GM18873 (cell line): ENCODE results near the gene SLAMF7.
A peak's percentile ranks its signal among the peaks of the same experiment; 100 is the strongest.

Experiments
- ATAC-seq: cut with Tn5 transposase; IDR thresholded peaks from one replicate; pipeline ENCODE4 v1.9.1; 2021; ENCODE audit warnings: mild to moderate bottlenecking, moderate library complexity, moderate number of reproducible peaks; ENCODE audit not compliant: unreplicated experiment, low FRiP score

SLAMF7 gene

DNA sequence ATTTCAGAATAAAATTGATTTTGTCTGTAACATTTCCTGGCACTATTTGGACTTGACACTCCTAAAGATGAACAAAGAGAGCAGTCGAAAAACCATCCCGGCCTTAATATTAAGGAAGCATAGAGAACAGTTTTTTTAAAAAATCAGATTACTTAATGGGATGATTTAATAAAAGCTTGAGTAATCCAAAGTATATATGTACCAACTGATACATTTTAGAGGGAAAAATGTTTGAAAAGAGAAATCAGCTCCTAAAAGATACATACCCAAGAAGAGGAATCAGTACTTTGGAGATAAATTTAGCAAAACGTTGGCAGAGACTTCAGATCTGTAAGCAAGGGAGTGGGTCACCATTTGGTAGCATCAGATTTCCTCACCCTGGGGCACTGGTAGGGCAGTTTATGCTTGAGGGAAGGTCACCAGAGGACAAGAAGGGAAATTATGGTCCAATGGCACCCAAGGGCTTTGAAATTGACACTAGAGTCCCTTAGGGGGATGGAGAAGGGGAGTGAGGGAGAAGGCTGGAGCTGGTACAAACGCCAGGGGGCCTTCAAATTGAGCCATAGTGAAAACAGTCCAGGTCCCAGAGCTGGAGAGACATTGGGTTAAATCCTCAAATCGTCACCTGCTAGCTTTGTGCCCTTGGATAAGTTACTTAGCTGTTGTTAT lies 5.9 kb downstream of the SLAMF7 start:
- no peak for ATAC-seq

DNA sequence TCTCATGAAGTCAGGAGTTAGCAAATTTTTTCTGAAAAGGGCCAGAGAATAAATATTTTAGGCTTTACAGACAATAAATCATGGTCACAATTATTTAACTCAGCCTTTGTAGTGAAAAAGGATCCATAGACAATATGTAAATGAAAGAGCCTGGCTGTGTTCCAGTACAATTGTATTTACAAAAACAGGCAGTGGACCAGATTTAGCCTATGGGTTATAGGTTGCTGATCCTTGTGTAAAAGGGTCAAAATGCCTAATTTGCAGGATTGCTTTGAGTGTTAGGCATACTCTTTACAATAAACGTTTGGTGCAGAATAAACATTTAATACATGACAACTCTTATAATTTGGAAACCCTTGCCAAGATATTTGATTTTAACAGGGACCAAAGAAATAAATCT lies 6.5 kb downstream of the SLAMF7 start:
- no peak for ATAC-seq

DNA sequence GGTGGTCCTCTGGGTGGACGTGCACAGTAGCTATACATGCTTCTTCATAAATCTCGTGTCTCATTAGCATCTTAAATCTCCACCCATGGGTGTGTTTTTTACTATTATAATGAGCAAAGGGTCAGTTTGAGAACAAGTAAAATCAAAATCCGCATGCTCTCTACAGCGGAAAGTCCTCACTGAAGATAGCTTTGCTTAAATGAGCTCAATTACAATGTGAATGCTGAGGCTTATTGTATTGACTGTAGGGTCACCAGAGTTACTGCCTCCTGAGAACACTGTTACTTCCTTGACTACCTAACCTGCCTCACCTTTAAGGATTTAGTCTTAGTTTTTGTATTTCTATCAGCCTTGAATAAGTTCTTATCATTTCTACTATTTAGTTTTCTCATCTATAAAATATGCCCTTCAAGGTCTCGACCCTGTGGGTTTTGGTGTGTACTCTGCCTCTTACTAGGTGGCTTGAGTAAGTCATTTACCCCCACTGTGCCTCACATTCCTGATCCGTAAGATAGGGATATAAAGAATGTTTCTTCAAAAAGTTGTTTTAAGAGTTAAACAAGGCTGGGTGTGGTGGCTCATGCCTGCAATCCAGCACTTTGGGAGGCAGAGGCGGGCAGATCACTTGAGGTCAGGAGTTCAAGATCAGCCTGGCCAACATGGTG lies 7.9 kb downstream of the SLAMF7 start:
- ATAC-seq, result no peak

DNA sequence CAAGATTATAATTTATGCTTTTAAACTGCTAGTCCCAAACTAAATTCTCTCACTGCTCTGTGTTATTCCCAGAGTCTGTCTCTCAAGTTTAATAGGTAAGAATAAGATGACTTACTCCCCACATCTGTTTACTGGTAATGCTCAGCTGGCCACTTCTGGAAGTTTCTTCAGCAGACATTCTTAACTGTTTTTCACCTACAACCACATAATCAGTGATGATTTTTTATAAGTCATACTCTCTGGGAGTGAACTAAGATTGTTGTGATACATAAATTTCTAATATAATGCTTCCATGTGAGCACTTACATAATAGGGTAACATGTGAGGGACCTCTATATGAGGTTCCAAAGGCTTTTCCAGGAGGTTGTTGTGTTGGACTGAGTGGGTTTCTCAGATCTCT lies 8.7 kb downstream of the SLAMF7 start:
- ATAC-seq, result no peak

DNA sequence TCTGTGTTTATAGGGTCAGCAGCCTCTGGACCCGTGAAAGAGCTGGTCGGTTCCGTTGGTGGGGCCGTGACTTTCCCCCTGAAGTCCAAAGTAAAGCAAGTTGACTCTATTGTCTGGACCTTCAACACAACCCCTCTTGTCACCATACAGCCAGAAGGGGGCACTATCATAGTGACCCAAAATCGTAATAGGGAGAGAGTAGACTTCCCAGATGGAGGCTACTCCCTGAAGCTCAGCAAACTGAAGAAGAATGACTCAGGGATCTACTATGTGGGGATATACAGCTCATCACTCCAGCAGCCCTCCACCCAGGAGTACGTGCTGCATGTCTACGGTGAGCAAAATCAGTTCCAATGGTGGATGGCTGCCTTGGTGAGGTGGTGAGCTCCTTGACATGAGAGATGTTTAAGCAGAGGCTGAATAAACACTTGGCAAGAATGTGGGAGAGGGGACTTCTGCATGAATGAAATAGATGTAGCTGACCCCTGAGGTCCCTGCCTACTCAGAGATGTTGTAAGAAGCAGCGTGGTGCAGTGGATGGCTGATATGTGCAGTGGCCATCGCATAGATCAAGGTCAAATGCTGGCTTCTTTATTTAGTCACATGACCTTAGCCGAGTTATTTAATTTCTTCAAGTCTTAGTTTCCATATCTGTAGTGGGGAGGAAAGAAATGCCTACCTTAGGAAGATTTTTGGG lies 9.3 kb downstream of the SLAMF7 start:
- no peak for ATAC-seq

DNA sequence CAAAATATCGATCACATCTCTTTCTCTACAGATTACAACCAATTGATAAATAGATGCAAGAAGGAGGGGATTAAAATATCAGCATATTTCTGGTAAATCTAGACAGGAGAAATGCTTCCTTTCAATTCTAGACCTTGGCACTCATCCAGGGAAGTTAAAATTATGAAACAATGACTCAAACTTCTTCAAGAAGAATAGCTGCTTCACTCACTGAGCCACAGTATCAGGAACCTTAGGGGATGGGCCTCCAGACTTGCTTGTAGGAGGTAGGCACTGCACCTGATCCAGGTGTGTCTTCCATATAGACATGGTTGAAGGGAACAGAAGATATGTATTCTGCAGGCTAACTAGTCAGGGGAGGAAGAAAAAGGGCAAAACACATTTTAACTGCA lies 9.8 kb downstream of the SLAMF7 start:
- ATAC-seq, result no peak

DNA sequence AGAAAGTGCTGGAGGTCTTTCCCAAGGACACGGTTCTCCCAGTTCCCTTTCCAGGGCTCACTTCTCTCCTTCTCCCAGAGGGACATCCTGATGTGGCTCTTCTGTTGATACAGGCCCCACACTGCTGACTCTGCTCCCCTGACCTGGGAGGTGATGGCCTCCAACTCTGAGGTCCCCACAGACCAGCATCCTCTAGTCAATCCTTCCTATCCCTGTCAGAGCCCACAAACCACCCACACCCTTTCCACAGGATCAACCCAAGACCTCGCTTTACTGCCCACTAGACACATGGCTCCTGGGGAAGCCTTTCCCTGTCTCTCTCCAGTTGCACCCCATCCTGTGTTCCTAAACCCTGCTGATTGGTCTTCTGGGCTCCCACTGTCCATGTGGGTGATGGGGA lies 11.6 kb downstream of the SLAMF7 start:
- ATAC-seq, result no peak

DNA sequence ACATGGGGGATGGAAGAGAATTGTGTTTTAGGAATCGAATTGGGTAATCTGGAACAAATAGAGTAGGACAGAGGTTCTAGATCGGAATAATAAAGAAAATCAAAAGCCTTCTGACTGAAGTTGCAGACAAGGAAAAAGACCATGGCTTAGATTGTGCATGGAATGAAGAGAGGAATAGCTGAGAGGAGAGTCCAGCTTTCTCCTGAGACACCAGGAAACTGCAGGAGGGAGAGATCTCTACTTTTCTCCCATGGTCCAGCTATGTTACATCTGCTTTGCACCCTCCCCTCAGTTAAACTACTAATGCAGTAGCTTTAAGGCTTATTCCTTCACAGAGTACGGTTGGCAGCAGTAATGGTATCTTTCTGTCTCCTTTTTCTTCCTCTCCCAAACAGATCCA lies 13.4 kb downstream of the SLAMF7 start:
- ATAC-seq, result no peak

DNA sequence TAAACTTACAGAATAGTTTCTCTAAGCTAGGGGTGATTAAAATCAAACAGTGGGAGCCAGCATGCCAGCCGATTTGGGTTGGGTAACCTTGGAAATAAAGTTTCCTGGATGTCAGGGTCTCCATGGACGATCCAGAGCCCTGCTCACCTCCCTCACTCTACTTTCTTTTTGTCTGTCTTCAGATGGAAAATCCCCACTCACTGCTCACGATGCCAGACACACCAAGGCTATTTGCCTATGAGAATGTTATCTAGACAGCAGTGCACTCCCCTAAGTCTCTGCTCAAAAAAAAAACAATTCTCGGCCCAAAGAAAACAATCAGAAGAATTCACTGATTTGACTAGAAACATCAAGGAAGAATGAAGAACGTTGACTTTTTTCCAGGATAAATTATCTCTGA lies 13.9 kb downstream of the SLAMF7 start:
- no peak for ATAC-seq

DNA sequence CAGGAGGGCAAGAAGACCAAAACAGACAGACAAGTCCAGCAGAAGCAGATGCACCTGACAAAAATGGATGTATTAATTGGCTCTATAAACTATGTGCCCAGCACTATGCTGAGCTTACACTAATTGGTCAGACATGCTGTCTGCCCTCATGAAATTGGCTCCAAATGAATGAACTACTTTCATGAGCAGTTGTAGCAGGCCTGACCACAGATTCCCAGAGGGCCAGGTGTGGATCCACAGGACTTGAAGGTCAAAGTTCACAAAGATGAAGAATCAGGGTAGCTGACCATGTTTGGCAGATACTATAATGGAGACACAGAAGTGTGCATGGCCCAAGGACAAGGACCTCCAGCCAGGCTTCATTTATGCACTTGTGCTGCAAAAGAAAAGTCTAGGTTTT lies 14.5 kb downstream of the SLAMF7 start:
- no peak for ATAC-seq

DNA sequence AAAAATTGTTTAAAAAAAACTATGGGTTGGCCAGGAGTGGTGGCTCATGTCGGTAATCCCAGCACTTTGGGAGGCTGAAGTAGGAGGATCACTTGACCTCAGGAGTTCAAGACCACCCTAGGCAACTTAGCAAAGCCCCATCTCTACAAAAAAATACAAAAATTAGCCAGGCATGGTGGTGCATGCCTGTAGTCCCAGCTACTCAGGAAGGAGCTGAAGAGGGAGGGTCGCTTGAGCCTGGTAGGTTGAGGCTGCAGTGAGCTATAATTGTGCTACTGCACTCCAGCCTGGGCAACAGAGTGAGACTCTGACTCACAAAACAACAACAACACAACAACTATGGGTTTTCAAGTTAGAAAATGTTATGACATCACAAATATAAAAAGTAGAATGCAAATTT lies 16.4 kb downstream of the SLAMF7 start:
- no peak for ATAC-seq

DNA sequence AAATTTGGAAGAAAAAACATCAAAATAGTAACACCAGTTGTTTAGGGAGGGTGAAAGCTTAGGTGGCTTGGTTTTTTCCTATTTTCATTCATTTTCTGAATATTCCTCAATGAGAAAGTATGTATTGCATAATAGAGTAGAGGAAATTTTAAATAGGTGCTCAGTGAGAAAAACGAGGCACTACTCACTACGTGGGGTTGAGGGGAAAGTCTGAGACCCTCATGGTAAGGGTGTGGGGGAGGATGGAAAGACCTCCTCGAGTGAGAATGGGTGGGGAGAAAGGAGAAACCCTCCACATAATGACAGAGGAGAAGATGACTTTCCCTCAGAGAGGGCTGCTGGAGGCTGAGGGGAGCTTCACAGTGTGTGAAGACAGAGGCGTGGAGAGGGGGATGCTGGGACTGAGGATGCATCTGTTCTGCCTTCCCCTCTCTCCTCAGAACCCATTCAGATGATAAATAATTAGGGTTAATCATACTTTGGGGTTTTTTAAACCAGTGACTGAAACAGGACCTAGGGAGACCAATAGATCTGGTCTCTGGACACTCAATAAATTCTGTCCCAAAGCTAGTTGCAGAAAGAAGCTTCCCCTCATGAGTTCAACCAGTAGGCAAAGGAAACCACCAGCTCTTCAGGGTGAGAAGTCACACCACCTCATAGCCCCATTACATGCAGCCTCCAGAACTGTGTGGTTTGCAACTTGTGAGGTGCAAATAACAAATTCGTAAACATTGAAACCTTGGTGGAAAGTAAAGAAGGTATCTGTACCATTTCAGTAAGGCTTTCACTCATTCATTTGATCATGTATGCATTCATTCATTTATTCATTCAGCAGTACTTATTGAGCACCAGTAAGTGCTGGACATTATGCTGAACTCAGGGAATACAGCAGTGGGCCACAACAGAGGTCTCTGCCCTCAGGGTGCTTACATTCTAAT lies 17.1 kb downstream of the SLAMF7 start:
- no peak for ATAC-seq

DNA sequence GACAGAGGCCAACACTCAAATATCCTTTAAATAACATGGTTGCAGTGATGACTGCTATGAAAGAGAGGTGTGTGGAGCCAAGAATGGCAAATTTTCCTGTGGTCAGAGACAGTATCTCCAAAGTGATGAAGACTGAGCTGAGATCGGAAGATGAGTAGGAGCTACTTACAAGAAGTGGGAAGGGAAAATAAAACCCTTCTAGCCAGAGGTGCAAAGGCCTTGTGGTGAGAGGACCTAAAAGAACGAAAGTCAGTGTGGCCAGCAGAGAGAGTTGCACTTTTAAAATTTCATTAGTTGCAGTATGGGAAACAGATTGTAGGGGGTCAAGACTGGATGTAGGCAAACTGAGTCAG lies 17.8 kb downstream of the SLAMF7 start:
- no peak for ATAC-seq

DNA sequence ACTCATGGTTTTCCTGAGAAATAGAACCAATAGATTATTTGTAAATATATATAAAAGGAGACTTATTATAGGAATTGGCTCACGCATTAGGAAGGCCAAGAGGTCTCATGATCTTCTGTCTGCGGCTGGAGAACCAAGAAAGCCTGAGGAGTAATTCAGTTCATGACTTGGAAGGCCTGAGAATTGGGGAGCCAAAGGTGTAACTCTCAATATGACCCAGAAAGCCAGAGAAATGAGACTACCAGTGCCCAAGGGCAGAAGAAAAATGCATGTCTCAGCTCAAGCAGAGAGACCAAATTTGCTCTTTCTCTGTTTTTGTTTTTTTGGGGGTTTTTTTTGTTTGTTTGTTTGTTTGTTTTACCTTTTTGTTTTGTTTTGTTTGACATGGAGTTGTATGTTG lies 19.5 kb downstream of the SLAMF7 start:
- ATAC-seq, result no peak

DNA sequence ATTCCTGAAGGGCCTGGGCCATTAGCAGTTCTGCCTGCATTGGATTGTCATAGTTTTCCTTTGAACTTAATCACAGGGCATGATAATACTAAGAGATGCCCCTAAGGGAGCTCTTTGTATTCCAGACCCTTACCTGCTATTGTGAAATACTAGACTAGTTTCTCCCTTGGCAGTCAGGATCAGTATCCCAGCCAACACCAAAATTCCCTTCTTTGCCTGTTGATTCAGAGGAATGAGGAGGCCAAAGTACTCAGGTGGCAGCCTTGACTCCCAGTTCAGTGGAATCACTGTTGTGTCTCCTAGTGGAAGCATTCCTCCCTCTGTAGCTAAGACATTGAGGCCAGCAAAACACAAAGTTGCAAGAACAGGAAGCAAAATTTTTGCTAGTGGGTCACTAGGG lies 20.7 kb downstream of the SLAMF7 start:
- ATAC-seq, result no peak

DNA sequence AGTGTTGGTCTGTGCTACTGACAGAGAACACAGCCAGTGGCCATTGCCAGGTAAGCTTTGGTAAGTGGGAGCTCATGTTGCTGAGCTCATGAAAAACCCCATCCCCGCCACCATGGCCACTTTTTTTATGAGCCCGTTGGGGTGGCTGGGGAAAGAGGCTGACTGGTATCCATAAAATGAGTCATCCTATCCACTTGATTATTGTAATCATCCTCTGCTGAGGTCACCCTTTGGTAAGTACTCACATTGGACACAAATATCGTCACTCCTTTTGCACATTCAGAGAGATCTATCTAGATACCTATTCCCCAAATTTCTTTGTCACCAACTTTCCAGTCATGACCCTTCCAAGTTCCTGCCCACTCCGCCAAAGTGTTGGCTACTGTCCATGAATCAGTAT lies 22.0 kb downstream of the SLAMF7 start:
- no peak for ATAC-seq

DNA sequence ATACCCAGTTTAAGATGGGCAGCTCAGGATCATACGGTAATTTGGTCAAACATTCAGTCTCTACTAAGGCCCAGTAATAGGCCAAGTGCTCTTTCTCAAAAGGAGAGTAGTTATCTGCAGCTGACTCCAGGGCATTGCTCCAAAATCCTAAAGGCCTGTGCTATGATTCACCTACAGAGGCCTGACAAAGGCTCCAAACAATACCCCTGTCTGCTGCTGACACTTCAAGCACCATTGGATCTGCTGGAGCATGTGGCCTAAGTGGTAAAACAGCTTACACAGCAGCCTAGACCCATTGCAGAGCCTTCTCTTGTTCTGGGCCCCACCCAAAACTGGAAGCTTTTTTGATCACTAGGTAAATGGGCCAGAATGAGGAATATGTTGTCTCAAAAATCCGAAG lies 22.8 kb downstream of the SLAMF7 start:
- ATAC-seq, result no peak

DNA sequence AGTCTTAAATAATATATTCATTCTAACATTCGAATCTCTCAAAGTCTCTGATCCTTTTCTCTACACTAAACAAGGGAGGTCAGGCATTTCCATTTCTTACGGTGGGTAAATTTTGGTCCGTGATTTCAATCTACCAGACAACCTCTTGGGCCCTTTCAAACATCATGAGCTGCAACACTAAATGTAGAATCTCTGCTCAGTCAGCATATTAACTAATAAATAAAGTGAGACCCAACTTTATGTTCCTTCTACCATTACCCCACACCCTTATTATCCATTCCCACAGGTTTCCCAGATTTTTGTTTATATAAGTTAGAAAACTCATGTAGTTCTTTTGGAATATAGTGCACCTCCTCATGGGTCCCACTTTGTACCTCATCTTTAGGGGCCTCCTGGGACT lies 24.9 kb downstream of the SLAMF7 start:
- no peak for ATAC-seq

DNA sequence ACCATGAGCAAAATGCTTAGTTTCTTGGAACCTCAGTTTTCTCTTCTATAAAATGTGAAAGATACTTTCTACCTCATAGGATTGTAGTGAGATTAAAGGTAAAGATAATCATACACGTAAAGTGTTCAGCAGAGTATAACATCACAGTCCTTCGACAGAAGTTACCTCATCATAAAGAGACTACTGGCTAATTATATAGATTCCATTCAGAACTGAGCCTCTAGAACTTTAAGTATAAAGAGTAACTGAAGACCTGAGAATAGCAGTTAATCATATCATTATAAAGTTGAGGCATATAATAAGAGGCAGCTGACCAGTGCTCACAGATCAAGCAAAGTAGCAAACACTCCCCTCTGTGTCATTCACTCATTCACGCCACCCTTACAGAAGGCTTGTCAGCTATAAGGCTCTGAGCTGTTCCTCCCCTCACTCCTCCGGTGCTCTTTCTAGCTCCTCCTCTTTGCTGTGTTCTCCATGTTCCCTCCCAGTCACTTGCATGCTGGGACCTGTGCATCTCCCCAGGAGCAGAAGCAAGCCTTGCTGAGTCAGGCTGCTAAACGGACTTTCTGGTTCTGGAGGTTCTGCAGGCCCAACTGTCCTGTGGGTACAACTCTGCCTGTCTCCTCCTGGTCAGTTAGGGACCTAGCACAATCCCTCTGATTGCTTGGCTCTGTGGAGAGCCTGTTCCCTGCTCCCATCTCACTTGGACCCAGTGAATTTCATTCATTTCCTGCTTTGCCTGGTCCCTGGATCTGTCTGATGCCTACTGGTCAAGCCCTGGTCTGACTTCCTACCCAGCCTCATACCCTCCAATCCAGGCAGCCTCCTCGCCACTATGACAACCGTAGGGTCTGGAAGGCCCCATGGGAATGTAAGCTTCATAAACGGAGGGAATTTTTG lies 28.6 kb downstream of the SLAMF7 start:
- peak; percentile 35 for ATAC-seq

DNA sequence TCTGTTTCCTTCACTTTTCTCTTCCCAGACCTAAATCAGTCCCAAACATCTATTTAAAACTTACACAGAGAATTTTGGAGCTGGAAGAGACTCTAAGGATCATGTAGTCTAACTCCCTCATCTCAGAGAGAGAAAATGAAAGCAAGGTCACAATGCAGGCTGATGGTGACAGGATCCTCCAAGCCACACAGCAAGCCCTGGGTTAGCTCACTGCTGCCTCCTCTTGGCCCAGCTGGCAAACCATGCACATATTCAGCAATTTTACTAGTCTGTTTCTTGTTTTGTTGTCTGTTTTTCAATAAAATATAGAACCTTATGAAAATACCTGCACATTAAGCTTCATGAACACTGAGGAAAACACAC lies 29.2 kb downstream of the SLAMF7 start:
- peak; percentile 68 for ATAC-seq
